ENCODE measurements around the gene RPS6KA5.

The RPS6KA5 gene

DNA sequence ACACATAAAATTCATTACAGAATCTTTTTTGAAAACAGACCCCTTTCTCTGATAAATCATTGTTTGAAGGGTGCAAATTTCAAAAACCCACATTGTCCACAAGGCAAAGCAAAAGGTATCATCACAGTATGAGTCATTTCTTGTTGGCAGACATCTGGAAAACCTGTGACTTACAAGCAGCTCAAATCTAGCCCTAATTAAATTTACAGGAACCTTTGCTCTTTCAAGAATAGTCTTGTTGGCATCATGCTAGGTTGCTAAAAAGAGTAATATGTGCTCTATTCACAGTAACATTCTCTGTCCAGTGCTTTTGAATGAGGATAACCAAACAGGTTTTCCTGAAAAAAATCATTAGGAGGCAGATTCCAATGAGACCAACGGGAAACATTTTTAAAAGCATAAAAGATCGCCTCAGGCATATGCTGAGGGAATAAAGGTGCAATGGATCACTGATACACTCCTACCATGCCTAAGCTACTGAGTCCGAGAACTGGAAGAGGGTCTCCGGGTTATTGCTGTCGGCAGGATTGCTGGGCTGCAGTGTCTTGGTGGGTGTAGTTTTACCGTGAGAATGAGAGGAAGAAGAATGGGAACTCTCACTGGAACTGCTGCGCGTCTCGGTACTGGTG is 188.7 kb downstream of the RPS6KA5 start:
- TF ChIP-seq, protein P1, sequence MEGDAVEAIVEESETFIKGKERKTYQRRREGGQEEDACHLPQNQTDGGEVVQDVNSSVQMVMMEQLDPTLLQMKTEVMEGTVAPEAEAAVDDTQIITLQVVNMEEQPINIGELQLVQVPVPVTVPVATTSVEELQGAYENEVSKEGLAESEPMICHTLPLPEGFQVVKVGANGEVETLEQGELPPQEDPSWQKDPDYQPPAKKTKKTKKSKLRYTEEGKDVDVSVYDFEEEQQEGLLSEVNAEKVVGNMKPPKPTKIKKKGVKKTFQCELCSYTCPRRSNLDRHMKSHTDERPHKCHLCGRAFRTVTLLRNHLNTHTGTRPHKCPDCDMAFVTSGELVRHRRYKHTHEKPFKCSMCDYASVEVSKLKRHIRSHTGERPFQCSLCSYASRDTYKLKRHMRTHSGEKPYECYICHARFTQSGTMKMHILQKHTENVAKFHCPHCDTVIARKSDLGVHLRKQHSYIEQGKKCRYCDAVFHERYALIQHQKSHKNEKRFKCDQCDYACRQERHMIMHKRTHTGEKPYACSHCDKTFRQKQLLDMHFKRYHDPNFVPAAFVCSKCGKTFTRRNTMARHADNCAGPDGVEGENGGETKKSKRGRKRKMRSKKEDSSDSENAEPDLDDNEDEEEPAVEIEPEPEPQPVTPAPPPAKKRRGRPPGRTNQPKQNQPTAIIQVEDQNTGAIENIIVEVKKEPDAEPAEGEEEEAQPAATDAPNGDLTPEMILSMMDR (IDR thresholded peaks at IDR 0.05; ENCODE audit: insufficient read depth, low read depth, low read length, missing control alignments): peak; percentile 10
- no peak overlapping the region for H3K4me3 ChIP-seq (ENCODE audit: low read length)
- peak; percentile 87 for DNase-seq (ENCODE audit: low read depth)

GRCh38 chr14:90870950-90871604 is 189.4 kb downstream of the RPS6KA5 start:
- DNase-seq (ENCODE audit: low read depth): peak; percentile 86

GRCh38 chr14:90867501-90867900 is 192.9 kb downstream of the RPS6KA5 start:
- TF ChIP-seq, protein P1 (IDR thresholded peaks at IDR 0.05; ENCODE audit: insufficient read depth, low read depth, low read length, missing control alignments): no peak
- no peak overlapping the region for H3K4me3 ChIP-seq (ENCODE audit: low read length)
- DNase-seq (ENCODE audit: low read depth): no peak

More at GRCh38 chr14:90870950-90871604, 189.4 kb downstream of the RPS6KA5 start:
- TF ChIP-seq, protein P1 (IDR thresholded peaks at IDR 0.05; ENCODE audit: insufficient read depth, low read depth, low read length, missing control alignments): no peak
- H3K4me3 ChIP-seq (ENCODE audit: low read length): no peak overlapping the region

DNA sequence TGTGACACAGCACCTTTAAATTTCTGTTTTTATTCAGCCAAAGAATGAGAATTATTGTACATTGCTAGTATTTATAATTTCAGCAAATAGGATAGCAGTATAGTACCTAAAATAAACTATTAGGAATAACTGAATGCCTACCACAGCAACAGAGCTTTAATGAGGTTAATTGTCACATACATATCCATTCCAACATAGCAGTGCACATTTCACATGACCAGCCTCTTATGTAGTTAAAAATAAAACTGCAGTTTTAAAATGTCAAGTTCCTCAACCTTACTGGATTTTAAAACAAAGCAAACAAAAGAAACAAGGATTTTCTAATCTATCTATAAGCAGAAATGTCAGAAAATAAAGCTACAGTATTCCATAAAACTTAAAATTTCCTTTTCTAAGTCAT is 193.6 kb downstream of the RPS6KA5 start:
- no peak for DNase-seq (ENCODE audit: low read depth)
- TF ChIP-seq, protein P1 (IDR thresholded peaks at IDR 0.05; ENCODE audit: insufficient read depth, low read depth, low read length, missing control alignments): no peak
- no peak overlapping the region for H3K4me3 ChIP-seq (ENCODE audit: low read length)

DNA sequence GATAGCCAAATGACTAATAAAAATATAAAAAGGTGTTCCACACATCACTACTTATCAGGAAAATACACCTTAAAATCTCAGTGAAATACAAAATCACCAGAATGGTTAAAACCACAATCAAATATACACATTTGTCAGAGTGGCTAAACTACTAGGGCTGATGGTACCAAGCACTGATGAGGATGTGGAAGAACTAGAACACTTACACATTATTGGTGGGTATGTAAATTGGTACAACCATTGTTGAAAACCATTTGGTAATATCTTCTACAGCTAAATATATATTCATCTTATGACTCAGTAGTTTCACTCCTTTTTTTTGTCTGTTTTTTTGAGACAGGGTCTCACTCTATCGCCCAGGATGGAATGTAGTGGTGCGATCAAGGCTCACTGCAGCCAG is 195.7 kb downstream of the RPS6KA5 start:
- TF ChIP-seq, protein P1 (IDR thresholded peaks at IDR 0.05; ENCODE audit: insufficient read depth, low read depth, low read length, missing control alignments): no peak

DNA sequence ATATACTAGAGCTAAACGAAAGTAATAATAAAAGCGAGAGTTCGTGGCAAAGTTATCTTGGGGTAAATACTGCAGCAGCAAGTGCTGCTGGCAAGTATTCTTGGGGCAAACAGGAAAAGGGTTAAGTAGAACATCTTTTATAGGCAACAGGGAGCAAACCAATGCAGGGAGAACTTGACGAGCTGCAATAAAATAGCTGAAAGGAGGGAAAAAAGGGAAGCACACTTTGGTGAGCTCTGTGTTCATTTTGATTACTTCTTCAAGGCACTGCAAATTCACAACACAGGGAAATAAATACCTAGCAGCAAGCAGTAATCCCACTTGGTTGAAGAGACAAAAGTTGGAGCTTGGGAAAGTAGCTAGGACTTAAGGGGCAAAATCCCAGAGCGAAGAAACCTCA is 201.9 kb downstream of the RPS6KA5 start:
- no peak for DNase-seq (ENCODE audit: low read depth)
- no peak overlapping the region for H3K4me3 ChIP-seq (ENCODE audit: low read length)
- TF ChIP-seq, protein P1 (IDR thresholded peaks at IDR 0.05; ENCODE audit: insufficient read depth, low read depth, low read length, missing control alignments): no peak

More for the DNA sequence above, 195.7 kb downstream of the RPS6KA5 start:
- DNase-seq (ENCODE audit: low read depth): no peak
- no peak overlapping the region for H3K4me3 ChIP-seq (ENCODE audit: low read length)
